DND-41 (cell line): ENCODE measurements around the gene PHC2.

Source experiments
- EZH2 ChIP-seq: IDR thresholded peaks from 3 replicates; pipeline ENCODE4 v1.6.1; 2012; ENCODE audit warnings: borderline replicate concordance, low read depth, mild to moderate bottlenecking, moderate library complexity, low read length, inconsistent platforms; ENCODE audit not compliant: severe bottlenecking
- TF ChIP-seq, protein P1 (sequence below): IDR thresholded peaks from 2 replicates; pipeline ENCODE4 v1.5.1; 2012; ENCODE audit warnings: borderline replicate concordance, low read length, moderate library complexity, mild to moderate bottlenecking; ENCODE audit not compliant: poor library complexity, severe bottlenecking; ENCODE audit errors: extremely low read depth

GRCh38 chr1:33359931-33360330 lies 71.0 kb downstream of the PHC2 start:
- TF ChIP-seq, protein P1, sequence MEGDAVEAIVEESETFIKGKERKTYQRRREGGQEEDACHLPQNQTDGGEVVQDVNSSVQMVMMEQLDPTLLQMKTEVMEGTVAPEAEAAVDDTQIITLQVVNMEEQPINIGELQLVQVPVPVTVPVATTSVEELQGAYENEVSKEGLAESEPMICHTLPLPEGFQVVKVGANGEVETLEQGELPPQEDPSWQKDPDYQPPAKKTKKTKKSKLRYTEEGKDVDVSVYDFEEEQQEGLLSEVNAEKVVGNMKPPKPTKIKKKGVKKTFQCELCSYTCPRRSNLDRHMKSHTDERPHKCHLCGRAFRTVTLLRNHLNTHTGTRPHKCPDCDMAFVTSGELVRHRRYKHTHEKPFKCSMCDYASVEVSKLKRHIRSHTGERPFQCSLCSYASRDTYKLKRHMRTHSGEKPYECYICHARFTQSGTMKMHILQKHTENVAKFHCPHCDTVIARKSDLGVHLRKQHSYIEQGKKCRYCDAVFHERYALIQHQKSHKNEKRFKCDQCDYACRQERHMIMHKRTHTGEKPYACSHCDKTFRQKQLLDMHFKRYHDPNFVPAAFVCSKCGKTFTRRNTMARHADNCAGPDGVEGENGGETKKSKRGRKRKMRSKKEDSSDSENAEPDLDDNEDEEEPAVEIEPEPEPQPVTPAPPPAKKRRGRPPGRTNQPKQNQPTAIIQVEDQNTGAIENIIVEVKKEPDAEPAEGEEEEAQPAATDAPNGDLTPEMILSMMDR, result no peak
- TF ChIP-seq EZH2, result no peak
